GM21423 (cell line): Measurements from ENCODE around the gene INSL3.
"Not testable (repeated sequence)": the region's sequence is repeated elsewhere in the genome, so short reads cannot be mapped to it uniquely, and the experiment has no call there.

Source experiments
- ATAC-seq: cut with Tn5 transposase; IDR thresholded peaks from one replicate; pipeline ENCODE4 v1.9.1; 2021; ENCODE audit warnings: mild to moderate bottlenecking, moderate library complexity; ENCODE audit not compliant: unreplicated experiment

Gene INSL3

DNA sequence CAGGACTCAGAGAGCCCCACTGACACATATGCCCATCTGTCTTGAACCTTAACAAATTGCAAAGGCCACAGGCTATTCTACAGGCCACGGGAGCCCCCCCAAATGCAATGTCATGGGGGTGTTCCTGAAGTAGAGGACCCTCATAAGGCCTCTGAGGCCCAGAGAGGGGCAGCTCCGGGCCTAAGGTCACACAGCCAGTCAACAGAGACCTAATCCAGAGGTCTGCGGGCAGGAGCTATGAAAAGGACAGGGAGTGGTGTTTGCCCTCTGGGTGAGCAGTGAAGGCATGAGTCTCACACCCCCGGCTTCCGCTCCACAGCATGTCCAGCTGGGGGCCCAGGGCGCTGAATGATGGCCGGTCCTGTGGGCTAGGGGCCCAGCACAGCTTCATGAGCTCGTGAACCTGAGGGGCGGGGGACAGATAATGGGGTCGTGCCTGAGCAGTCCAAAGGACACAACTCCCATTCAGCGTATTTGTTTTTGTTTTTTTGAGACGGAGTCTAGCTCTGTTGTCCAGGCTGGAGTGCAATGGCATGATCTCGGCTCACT, 5.3 kb upstream of the INSL3 start:
- no peak for ATAC-seq

DNA sequence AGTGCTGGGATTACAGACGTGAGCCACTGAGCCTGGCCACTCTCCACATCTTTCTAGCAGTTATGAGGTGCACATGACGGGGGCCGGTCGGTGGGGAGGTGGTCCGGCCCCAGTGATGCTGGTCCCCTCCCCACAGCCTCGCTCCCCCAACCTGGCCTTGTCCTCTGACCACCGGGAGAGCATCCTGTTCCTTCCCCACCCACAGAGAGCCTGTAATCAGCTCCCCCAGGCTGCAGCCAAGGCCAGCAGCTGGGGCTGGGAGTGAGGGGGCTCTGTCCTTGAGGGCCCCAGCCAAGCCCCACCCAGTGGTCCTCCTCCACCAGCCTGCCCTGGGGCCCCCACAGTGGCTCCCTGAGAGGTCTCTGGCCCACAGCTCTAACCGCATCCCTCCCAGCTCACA, 3.0 kb upstream of the INSL3 start:
- no peak for ATAC-seq

DNA sequence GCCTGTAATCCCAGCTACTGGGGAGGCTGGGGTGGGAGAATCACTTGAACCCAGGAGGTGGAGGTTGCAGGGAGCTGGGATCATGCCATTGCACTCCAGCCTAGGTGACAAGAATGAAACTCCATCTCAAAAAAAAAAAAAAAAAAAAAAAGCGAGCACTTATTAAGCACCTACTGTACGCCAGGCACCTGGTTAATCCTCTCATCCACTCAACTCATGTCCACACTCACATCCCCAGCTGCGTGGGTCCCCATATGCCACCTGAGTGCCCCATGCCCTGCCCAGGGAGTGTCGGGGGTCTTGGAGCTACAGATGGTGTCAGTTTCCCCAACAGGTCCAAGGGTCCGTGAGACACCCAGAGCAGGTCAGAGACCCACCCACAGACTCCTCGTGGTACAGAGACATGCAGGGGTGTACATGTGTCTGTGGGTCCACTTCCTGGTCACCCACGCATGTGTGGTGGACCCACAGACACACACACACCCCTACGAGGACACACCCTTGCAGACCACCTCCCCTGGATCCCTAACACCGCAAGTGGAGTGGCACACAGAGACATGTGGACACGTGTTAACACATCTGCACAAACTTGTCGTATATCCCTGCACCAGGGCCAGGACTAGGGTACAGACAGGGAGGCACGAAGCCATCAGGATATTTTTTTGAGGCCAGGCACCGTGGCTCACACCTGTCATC, 3.5 kb downstream of the INSL3 start:
- ATAC-seq = no peak

DNA sequence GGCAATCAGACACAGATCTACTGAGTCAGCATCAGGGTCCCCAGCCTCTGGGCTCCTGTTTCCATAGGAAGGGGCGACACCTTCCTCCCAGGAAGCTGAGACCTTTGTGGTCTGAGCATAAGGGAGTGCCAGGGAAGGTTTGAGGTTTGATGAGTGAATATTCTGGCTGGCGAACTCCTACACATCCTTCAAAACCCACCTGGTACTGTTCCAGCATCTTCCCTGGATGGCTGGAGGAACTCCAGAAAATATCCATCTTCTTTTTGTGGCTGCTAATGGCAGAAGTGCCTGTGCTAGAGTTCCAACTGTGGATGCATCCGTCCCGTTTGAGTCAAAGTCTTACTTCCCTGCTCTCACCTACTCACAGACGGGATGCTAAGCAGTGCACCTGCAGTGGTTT, 9.2 kb downstream of the INSL3 start:
- no peak for ATAC-seq

DNA sequence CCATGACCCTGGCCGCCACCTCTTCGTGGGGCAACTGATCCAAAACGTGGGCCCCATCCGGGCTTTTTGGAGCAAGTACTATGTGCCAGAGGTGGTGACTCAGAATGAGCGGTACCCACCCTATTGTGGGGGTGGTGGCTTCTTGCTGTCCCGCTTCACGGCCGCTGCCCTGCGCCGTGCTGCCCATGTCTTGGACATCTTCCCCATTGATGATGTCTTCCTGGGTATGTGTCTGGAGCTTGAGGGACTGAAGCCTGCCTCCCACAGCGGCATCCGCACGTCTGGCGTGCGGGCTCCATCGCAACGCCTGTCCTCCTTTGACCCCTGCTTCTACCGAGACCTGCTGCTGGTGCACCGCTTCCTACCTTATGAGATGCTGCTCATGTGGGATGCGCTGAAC, 9.6 kb downstream of the INSL3 start:
- ATAC-seq = no peak

DNA sequence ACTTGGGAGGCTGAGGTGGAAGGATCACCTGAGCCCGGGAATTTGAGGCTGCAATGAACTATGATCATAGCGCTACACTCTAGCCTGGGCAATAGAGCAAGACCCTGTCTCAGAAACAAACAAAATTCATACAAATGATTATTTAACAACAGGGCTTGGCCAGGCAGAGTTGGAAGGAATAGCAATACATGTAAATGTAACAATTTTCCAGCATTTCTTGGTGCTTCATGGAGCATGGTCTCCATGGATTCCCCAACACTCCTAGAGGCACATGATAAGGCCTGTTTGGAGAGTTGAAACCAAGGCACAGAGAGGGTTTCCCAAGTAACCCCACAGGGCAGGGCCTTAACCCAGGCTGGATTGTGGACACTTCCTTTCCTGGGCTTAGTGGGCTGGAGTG, 10.2 kb downstream of the INSL3 start:
- no peak for ATAC-seq

DNA sequence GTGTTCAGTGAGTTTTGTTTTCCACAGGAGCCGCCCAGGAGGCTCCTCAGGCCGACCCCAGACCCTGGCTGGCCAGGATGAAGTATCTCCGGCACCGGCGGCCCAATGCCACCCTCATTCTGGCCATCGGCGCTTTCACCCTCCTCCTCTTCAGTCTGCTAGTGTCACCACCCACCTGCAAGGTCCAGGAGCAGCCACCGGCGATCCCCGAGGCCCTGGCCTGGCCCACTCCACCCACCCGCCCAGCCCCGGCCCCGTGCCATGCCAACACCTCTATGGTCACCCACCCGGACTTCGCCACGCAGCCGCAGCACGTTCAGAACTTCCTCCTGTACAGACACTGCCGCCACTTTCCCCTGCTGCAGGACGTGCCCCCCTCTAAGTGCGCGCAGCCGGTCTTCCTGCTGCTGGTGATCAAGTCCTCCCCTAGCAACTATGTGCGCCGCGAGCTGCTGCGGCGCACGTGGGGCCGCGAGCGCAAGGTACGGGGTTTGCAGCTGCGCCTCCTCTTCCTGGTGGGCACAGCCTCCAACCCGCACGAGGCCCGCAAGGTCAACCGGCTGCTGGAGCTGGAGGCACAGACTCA, 13.5 kb downstream of the INSL3 start:
- no peak for ATAC-seq

DNA sequence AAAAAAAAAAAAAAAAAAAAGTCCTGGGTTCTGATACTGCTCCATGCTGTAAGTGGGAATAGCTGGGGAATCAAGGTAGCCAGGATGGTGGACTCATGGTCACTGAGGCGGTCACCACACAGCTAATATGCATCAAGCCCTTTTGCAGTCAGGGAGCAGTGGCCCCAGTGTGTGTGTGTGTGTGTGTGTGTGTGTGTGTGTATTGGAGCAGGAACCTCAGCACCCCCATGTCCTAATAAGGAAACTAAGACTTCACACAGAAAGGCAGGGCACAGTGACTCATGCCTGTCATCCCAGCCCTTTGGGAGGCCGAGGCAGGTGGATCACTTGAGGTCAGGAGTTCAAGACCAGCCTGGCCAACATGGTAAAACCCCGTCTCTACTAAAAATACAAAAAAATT, 14.4 kb downstream of the INSL3 start:
- no peak for ATAC-seq

DNA sequence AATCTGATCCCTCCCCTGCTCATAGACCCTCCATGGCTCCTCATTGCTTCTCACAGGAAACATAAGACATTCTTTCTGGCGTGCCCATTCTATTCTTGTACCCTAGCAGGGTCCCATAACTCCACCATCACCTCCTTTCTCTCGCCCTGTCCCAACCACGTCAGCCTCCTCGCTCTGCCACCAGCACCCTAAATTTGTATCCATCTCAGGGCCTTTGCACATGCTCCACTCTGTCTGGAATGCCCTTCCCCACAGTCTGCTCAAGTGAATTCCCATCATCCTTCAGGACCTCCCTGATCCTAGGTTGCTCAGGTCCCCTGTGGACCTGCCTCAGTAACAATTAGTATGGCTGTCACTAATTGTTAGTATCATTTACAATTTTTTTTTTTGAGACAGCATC, 15.9 kb downstream of the INSL3 start:
- ATAC-seq = no peak

DNA sequence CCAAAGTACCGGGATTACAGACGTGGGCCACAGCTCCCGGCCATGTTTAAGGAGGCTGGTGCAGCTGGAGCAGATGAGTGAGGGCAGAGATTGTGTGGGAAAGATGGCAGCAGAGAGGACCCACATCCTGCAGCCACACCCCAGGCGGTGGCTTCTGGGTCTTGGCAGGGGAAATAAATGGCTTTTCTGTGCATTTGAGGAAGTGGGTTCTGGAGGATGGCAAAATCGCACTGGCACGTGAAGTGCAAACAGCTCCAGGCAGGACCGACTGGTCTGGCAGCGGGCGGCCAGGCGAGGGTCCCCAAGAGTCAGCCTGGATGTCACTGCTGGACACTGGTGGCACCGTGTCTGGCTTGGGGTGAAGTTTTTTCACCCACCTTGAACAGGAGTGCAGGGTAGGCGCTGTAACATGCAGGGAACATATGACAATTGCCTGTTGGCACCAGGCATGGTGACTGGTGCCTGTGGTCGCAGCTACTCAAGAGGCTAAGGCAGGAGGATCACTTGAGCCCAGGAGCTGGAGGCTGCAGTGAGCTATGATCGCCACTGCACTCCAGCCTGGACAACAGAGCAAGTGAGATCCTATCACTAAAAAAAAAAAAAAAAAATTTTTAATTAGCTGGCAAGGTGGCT, 17.9 kb downstream of the INSL3 start:
- no peak for ATAC-seq

DNA sequence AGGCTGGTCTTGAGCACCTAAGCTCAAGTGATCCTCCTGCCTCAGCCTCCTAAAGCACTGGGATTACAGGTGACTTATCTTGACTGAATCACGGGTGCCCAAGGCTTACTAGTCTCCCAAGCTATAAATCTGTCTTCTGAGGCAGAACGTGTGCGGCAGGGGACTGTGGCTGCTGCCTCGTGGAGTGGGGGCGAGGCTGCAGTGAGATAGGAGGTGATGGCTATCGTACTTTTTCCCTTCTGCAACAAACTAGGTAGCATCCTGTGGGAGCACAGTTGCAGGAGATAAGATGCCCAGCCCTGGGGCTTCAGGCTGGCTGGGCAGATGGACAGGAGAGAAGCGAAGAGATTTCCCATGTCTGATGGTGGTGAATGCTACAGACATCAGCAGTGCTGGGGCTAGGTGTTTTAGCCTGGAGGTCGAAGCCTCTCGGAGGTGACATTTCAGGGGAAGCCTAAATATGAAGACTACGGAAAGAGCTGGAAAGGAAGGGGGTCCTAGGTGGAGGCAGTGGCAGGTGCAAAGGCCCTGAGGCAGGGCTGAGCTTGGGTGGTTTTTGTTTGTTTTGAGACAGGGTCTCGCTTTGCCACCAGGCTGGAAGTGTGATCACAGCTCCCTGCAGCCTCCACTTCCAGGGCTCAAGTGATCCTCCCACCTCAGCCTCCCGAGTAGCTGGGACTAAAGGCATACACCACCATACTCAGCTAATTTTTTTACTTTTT, 19.0 kb downstream of the INSL3 start:
- no peak for ATAC-seq

DNA sequence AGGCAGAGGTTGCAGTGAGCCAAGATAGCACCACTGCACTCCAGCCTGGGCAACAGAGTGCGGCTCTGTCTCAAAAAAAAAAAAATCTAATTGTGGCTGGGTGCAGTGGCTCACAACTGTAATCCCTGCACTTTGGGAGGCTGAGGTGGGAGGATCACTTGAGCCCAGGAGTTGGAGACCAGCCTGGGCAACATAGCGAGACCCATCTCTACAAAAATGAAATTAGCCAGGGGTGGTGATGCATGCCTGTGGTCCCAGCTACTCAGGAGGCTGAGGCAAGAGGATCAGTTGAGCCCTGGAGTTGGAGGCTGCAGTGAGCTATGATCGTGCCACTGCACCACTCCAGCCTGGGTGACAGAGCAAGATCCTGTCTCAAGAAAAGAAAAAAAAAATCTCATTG, 22.7 kb downstream of the INSL3 start:
- ATAC-seq = not testable (repeated sequence)

DNA sequence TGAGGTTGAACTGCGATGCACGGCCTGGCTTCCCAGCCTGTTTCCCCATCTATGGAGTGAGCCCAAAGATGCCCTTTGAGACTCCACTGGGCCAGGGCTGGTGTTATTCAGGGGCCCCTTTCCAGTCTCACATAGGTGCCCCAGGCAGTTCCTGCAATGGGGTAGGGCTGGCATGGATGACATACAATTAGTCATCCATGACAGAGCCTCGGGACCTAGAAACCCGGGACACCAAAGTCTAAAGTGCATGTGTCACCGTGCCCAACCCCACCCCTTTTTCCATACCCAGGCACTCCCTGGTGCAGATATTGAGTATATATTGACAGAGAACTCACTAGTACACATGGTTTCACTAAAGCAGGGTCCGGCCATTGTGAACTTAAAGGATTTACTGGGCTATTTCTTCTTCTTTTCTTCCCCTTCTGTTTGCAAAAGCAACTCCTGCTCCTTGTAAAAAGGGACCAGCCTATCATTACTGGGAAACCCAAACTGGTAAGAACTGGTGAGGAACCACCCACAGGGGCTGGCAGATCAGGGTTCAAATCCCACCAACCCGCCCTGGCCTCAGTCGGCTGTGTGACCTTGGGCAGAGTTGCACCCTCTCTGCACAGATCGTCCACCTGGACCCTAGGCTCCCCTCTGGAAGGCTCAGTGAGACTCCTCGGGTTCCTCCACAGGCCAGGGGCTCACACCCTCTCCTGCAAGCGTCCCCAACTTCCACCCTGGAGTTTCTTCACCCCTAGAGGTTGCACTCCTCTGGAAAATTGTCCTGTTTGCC, 23.7 kb downstream of the INSL3 start:
- no peak for ATAC-seq

DNA sequence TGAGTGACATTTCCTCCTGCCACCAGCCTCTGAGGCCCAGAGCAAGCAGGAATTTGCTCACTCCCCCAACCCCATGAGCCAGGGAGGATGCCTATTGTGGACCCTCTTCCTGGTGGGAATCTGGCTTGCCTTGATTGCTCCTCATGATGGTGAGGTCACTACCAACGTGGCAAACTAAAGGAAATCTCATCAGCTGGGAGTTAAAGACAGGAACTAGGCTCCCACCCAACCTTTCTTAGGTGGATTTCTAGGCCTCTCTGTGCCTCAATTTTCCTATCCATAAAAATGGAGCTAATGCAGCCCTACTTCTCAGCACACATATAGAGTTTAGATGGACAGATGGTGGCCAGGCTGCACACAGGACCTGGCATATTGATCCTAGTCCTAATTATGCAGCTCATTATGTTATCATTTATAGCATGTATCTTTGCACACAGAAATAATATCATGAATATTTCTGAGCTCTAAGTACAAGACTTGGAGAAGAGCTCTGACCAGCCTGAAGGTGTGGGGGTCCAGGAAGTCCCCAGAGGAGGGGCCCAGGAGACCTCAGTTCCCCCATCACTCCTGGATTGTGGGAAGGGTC, 24.4 kb downstream of the INSL3 start:
- ATAC-seq = no peak

DNA sequence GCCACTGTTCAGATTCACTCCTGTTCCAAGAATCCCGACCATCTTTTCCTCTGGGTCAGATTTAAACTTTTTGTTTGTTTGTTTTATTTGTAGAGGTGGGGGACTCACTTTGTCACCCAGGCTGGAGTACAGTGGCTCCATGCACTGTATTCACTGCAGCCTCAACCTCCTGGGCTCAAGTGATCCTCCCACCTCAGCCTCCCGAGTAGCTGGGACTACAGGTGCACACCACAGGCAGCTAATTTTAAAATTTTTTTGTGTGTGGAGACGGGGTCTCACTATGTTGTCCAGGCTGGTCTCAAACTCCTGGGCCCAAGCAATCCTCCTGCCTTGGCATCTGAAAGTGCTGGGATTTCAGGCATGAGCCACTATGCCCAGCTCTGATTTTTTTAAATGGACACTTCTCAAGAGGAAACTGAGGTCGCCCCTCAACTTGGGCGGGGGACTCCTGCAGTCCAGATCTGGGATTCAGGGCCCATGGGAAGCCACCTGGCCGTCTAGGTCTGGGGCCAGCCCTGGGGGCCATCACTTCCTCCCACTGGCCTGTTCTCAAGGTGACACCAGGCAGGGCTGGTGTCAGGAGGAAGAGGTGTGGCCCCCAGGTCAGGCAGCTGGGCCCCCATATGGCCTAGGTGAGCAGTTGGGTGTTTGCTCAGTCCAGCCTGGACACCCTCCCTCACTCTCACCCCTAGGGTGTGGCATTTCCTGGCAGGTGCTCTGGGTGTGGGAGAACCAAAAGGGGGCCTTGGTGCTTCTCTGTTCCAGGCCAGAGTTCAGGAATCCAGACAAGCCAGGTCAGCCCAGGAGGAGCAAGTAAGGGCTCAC, 25.1 kb downstream of the INSL3 start:
- no peak for ATAC-seq

DNA sequence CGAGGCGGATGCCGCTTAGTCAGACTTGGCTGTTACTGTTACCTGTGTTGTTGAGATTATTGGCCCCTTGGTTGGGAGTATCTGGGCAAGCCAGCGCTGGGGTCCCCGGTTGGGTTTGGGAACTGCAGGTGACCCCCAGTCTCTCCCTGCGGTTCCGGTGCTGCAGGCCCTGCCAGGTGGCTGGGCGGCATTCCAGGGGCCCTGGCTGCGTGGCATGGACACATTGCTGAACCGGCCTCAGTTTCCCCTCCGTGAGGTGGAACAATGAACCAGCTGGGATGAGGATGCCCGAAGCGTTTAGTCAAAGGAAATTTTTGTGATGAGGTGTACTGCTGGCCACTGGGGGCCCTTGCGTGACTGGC, 25.8 kb downstream of the INSL3 start:
- ATAC-seq = no peak

DNA sequence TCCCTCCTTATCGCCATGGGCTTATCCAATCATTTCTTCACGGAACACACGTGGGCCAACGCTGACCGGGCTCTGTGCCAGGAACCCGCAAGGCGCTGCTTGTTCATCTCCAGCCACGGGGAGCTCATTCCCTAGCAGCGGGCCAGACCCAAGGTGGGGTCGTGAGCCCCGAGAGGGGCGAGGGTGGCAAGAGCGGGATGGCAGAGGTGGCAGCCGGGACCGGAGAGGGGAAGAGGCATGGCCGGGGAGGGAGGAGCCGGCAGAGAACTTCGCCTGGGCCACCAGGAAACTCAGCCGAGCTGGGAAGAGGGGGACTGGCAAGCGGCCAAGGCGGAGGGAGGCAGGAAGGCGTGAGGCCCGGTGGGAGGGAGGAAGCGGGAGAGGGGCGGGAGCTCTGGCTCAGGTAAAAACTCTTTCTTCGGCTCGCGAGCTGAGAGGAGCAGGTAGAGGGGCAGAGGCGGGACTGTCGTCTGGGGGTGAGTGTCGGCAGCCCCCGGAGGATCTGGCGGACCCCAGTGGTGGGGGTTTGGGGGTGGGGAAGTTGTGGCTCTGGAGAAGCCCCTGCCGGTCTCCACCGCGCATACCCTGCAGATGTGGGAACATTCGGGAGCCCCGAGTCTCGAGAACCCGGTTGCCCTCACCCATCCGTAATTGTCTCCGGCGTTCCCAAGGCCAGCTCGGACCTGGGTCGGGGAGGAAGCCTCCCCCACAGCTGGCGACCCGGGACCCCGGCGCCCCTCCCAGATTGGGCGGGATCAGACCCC, 26.4 kb downstream of the INSL3 start, which contains the start of gene B3GNT3:
B3GNT3 (plus strand) TSS at position 408 of the 764 bp plus-strand sequence. CDS start 12,670 bp downstream, outside the sequence.
- no peak for ATAC-seq

DNA sequence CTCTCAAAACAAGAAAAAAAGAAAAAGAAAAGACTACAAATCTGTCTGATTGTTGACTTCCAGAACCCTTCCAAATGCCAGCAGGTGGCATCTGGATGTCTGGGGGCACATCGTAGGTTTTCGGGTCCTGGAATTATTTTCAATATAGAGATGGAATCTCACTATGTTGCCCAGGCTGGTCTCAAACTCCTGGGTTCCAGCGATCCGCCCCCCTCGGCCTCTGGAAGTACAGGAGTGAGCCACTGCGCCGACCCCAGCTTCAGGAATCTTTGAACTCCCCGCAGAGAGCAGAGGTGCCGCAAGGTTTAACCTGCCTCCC, 26.9 kb downstream of the INSL3 start:
- ATAC-seq = no peak
